NCI-H187 (cell line): ENCODE data around the gene GFOD1.

Experiments
- DNase-seq, 2 experiments: peaks; one replicate each; lab custom pipeline; 2025; lab: John Stamatoyannopoulos, UW

Gene GFOD1

GRCh38 chr6:13422681-13423221 is 64.6 kb downstream of the GFOD1 start:
- DNase-seq = no peak

GRCh38 chr6:13421425-13422059 is 65.9 kb downstream of the GFOD1 start:
- DNase-seq = no peak

- no peak for DNase-seq
These were observed 67.1 kb downstream of the GFOD1 start for GRCh38 chr6:13420269-13420668.

- no peak for DNase-seq
These were observed 67.8 kb downstream of the GFOD1 start for GRCh38 chr6:13419422-13420195.

DNA sequence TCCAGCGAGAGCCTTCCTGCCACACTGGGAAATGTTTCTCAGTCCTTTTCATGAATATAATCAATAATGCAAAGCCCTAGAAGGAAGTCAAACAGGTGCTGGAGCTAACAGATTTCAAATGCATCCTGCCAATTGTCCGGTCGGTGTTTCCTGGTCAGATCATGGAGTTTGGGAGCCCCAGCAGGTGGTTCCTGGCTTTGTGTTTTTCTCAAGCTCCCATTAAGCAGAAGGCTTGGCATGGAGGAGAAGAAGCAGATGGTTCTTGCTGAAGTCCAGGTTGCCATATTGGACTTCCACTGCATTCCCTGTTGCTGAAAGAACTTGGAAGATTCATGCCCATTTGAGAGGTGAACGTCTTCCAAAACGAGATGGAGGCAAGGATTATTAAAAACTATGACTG is 68.6 kb downstream of the GFOD1 start:
- DNase-seq = no peak

- no peak for DNase-seq
These were observed 69.4 kb downstream of the GFOD1 start for GRCh38 chr6:13417954-13418353.

GRCh38 chr6:13417431-13417830 is 70.0 kb downstream of the GFOD1 start:
- no peak for DNase-seq

GRCh38 chr6:13415283-13415682 is 72.1 kb downstream of the GFOD1 start:
- DNase-seq = no peak

- DNase-seq = no peak
These were observed 73.4 kb downstream of the GFOD1 start for GRCh38 chr6:13413900-13414555.

- DNase-seq = no peak
These were observed 73.9 kb downstream of the GFOD1 start for GRCh38 chr6:13413466-13413862.

DNA sequence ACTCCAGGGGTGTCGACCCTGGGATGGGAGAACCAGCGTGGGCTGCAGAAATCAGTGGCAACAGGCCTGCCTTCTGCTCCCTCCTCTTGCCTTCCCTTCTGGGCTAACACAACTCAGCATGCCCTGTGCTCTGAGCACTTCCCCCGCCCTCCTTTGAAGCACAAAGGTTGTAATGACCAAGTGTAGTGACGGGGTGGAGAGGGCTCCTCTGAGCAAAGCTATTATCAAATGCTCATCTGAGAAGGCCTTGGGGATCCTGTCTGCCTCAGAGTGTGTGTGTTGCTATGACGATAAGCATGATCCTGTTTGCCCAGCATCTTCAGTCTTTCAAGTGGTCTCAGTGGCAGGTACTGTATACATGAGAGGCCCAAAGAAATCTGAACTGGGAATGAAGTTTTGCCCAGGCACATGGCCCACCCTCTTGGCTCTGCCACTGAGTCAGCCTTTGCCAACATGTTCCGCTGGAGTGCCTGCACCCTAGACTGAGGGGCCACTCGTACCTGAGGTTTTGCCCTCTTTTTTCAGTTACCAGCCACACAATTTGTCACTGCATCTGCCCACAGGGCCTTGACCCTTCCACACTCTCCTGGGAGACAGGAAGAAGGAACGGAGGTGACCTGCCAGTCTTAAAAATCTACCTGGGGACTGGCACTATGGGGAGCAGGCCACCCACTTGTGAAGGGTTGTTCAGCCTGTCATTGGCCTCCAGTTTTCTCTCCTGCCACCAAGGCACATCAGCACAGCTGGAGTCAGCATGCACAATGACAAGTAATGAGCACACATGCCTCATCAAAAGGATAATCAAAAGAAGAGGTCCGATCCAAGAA is 74.5 kb downstream of the GFOD1 start:
- DNase-seq = peak; percentile 29 to 75

DNA sequence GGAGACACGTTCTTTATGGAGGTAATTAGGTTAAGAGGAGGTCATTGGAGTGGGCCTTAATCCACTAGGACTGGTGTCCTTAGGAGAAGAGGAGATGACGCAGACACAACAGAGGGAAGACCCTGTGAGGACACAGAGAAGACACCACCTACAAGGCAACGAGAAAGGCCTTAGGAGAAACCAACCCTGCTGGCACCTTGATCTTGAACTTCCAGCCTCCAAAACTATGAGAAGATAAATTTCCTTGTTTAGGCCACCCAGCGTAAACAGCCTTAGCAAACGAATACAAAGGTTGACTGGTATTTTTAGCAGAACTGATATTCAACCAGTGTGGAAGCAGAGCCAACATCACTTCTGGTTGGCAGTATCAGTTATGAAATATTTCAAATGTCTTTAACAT is 75.2 kb downstream of the GFOD1 start:
- no peak for DNase-seq

DNA sequence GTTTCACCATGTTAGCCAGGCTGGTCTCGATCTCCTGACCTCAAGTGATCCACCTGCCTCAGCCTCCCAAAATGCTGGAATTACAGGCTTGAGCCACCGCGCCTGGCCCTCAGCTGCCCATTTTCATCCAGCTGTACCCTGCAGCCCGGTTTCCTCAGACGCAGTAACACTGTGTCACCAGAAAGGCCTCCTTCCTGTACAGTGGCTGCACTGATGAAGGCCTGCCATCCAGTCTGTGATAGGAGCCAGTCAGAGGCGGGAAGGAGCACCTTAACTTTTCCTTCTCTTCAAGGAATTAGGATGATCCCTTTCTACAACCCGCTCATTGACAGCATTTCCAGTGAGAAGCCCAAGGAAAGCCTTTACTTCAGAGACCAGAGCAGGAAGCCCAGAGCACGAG is 75.9 kb downstream of the GFOD1 start:
- no peak for DNase-seq

GRCh38 chr6:13409991-13410390 is 77.4 kb downstream of the GFOD1 start:
- no peak for DNase-seq

GRCh38 chr6:13407709-13408695 is 79.4 kb downstream of the GFOD1 start:
- DNase-seq = no peak

DNA sequence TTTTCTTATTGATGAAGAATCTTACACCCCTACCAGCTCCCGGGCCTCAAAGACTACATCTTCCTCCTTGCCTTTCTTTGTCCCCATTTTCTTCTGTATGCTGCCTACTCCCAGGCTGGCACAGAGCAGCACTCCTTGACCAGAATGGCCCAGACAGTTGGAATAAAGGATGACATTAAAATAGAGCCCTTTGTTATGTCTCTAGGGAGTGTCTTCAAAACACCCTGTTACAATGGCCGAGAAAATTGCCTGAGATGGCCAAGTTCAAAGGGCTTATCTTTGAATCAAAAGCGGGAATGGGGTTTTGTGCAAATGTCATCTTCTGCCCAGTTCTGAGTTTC is 80.1 kb downstream of the GFOD1 start:
- DNase-seq = no peak

GRCh38 chr6:13406781-13407180 is 80.6 kb downstream of the GFOD1 start:
- DNase-seq = no peak

- no peak for DNase-seq
These were observed 81.4 kb downstream of the GFOD1 start for GRCh38 chr6:13405961-13406477.

- DNase-seq = no peak
These were observed 82.5 kb downstream of the GFOD1 start for GRCh38 chr6:13404892-13405254.

DNA sequence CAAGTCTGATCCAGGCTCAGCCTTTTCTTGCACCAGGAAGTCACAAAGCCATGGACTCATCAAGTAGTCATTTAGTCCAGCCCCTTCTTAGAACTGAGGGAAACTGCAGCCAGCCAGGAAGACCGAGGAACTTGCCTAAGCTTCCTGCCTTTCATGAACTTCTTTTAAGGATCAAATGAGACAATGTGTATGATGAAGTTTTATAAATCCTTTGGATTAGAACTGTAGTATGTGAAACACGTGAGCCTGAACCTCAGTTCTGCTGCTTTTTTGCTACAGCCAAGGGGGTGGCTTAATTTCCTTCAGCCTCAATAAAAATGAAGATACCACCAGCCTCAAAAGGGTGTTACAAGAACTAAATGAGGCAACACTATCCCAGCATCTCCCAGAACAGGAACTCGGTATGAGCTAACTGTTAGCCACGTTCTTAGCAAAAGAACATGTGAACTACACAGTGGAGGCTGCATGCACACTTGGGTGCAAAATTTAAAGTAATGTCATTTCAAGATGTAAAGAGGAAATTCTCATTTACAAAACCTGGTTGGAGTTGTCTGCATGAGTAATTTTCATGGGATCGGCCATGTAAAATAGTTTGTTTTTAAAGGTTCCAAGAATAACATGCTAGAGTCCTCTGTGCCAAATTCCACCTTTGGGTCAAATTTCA is 83.0 kb downstream of the GFOD1 start:
- DNase-seq = no peak
